MCF 10A (cell line): ENCODE data around the gene DAGLA. TPM values are rescaled to one million over a fixed set of nuclear protein-coding genes. Genes with fewer than 3 reads are reported as not detected.

Experiments used
- BruUV-seq: library from RNA; stranded (reverse); fragments of 400-500 nt; replicated peaks from 2 replicates; lab custom pipeline; 2021; lab: Mats Ljungman, UMichigan
- CTCF ChIA-PET: fragments of 300-600 bp; sonication (Branson Sonifier 250); formaldehyde crosslinking; extraction: SDS; loops from one replicate; lab custom pipeline; 2021; ENCODE audit warnings: antibody characterized with exemption, inconsistent platforms; lab: Yijun Ruan, JAX
- POLR2A ChIA-PET: fragments of 300-600, 350-650 bp; sonication (Branson Sonifier 250); formaldehyde crosslinking; extraction: SDS; loops from one replicate; lab custom pipeline; 2020; ENCODE audit warnings: antibody characterized with exemption, inconsistent platforms; lab: Yijun Ruan, JAX
- DNase-seq: peaks from one replicate; pipeline ENCODE4 v3.0.0-alpha.2; 2018; ENCODE audit not compliant: unreplicated experiment
- H3K27ac Mint-ChIP-seq: one replicate; pipeline ENCODE4 v1.8.0; 2022; ENCODE audit warnings: mild to moderate bottlenecking, low read depth, mixed read lengths; ENCODE audit not compliant: unreplicated experiment
- H3K27me3 Mint-ChIP-seq: one replicate; pipeline ENCODE4 v1.8.0; 2022; ENCODE audit warnings: mixed read lengths; ENCODE audit not compliant: insufficient read depth, unreplicated experiment
- H3K36me3 Mint-ChIP-seq: one replicate; pipeline ENCODE4 v1.8.0; 2022; ENCODE audit warnings: mild to moderate bottlenecking, moderate library complexity, mixed read lengths; ENCODE audit not compliant: insufficient read depth, unreplicated experiment
- H3K4me1 Mint-ChIP-seq: one replicate; pipeline ENCODE4 v1.8.0; 2022; ENCODE audit warnings: mixed read lengths; ENCODE audit not compliant: insufficient read depth, unreplicated experiment
- H3K4me3 Mint-ChIP-seq: one replicate; pipeline ENCODE4 v1.8.0; 2022; ENCODE audit warnings: mild to moderate bottlenecking, moderate library complexity, mixed read lengths; ENCODE audit not compliant: unreplicated experiment
- H3K9me3 Mint-ChIP-seq: one replicate; pipeline ENCODE4 v1.8.0; 2022; ENCODE audit warnings: mixed read lengths; ENCODE audit not compliant: unreplicated experiment
- CTCF ChIP-seq: fragments of 200-600 bp; IDR thresholded peaks from one replicate; pipeline ENCODE4 v1.8.0; 2022; ENCODE audit warnings: antibody characterized with exemption, mild to moderate bottlenecking; ENCODE audit not compliant: unreplicated experiment
- intact Hi-C: fragments of 100-400 bp; cut with micrococcal nuclease; formaldehyde crosslinking; loops from 2 replicates; pipeline ENCODE4 v1.14.1; 2022
- total RNA-seq: library from RNA; stranded (reverse); gene quantifications from 2 replicates; pipeline ENCODE4 v1.2.3, GENCODE V29; 2022

Gene DAGLA
- total RNA-seq, 1 experiment from 2014 or later, result 1.5 TPM

- intact Hi-C loops, result loop anchor here (10.0 kb wide), 1 partner anchor 253 kb away; a partner anchor contains a TSS
- ChIA-PET CTCF (interaction anchor here (0.6 to 1.4 kb wide), 3 partner anchors 10 to 59 kb away, joined by 3 to 4 read pairs (median 3); no protein-coding TSS in a partner anchor), POLR2A (no interaction called here)
- H3K27ac Mint-ChIP-seq, result no peak overlapping the region
- no peak overlapping the region for H3K4me3 Mint-ChIP-seq
- H3K9me3 Mint-ChIP-seq, result no peaks in the 10 kb centered on the region
- DNase-seq, result no peak
- TF ChIP-seq CTCF, result no peak
- H3K36me3 Mint-ChIP-seq, result no peaks in the 10 kb centered on the region
- BruUV-seq, result no TSS peak
- peaks cover 6% of the 10 kb centered on the region for H3K4me1 Mint-ChIP-seq
- H3K27me3 Mint-ChIP-seq, result no peaks in the 10 kb centered on the region
Measured at GRCh38 chr11:61737636-61738386, 57.6 kb downstream of the DAGLA start.

- Mint-ChIP-seq H3K27me3 (no peaks in the 10 kb centered on the region), H3K4me3 (no peak overlapping the region), H3K27ac (no peak overlapping the region), H3K4me1 (no peaks in the 10 kb centered on the region), H3K9me3 (no peaks in the 10 kb centered on the region), H3K36me3 (no peaks in the 10 kb centered on the region)
- no TSS peak for BruUV-seq
- intact Hi-C loops, result loop anchor here (10.0 kb wide), 1 partner anchor 254 kb away; a partner anchor contains a TSS
- ChIA-PET POLR2A (no interaction called here), CTCF (interaction anchor here (0.6 to 1.4 kb wide), 4 partner anchors 9 to 100 kb away, joined by 3 to 6 read pairs (median 4); no protein-coding TSS in a partner anchor)
- DNase-seq, result no peak
- no peak for TF ChIP-seq CTCF
Measured at GRCh38 chr11:61738776-61739175, 58.6 kb downstream of the DAGLA start.

- no peak overlapping the region for H3K27ac Mint-ChIP-seq
- POLR2A ChIA-PET, result no interaction called here
- intact Hi-C loops, result loop anchor here (10.0 kb wide), 1 partner anchor 255 kb away; a partner anchor contains a TSS
Measured at GRCh38 chr11:61739413-61739812, 59.2 kb downstream of the DAGLA start.

More at GRCh38 chr11:61739413-61739812, 59.2 kb downstream of the DAGLA start:
- CTCF ChIA-PET, result interaction anchor here (0.7 kb wide), 1 partner anchor 101 kb away, joined by 6 read pairs; no protein-coding TSS in a partner anchor
- no peak for DNase-seq
- TF ChIP-seq CTCF, result no peak
- BruUV-seq, result no TSS peak
- Mint-ChIP-seq H3K4me3 (no peak overlapping the region), H3K4me1 (no peaks in the 10 kb centered on the region), H3K9me3 (no peaks in the 10 kb centered on the region), H3K36me3 (no peaks in the 10 kb centered on the region), H3K27me3 (no peaks in the 10 kb centered on the region)
